ENCODE measurements around the gene NGLY1. TPM values are rescaled to one million over a fixed set of nuclear protein-coding genes. Genes with fewer than 3 reads are reported as not detected.

Gene NGLY1
- total RNA-seq, 1 donor from 2014 or later: 34.1 TPM

GRCh38 chr3:25708036-25708435 lies 75.2 kb downstream of the NGLY1 start:
- no peak for TF ChIP-seq CTCF (IDR thresholded peaks at IDR 0.05)

GRCh38 chr3:25707268-25707926 lies 75.8 kb downstream of the NGLY1 start:
- intact Hi-C loops (cut with DNase I): no loop called here
- H3K36me3 ChIP-seq: no peaks in the 10 kb centered on the region
- no peak for TF ChIP-seq CTCF (IDR thresholded peaks at IDR 0.05)
- no peaks in the 10 kb centered on the region for H3K4me1 ChIP-seq
- no peak overlapping the region for H3K27ac ChIP-seq
- H3K9me3 ChIP-seq: no peaks in the 10 kb centered on the region
- ATAC-seq (no peak), DNase-seq (no peak)
- no peaks in the 10 kb centered on the region for H3K27me3 ChIP-seq (ENCODE audit: low read depth)
- no peak overlapping the region for H3K4me3 ChIP-seq

More at GRCh38 chr3:25708036-25708435, 75.2 kb downstream of the NGLY1 start:
- Histone ChIP-seq H3K4me3 (no peak overlapping the region), H3K27me3 (ENCODE audit: low read depth) (no peaks in the 10 kb centered on the region), H3K36me3 (no peaks in the 10 kb centered on the region), H3K27ac (no peak overlapping the region), H3K4me1 (no peaks in the 10 kb centered on the region), H3K9me3 (no peaks in the 10 kb centered on the region)
- DNase-seq: no peak
- ATAC-seq: no peak
- intact Hi-C loops (cut with DNase I): no loop called here

- TF ChIP-seq CTCF (IDR thresholded peaks at IDR 0.05): no peak
- ATAC-seq: no peak
- no peak overlapping the region for H3K27ac ChIP-seq
- no peaks in the 10 kb centered on the region for H3K27me3 ChIP-seq (ENCODE audit: low read depth)
- intact Hi-C loops (cut with DNase I): no loop called here
- H3K4me3 ChIP-seq: no peak overlapping the region
- H3K36me3 ChIP-seq: no peaks in the 10 kb centered on the region
- H3K4me1 ChIP-seq: no peaks in the 10 kb centered on the region
- no peaks in the 10 kb centered on the region for H3K9me3 ChIP-seq
- no peak for DNase-seq
These were observed 77.0 kb downstream of the NGLY1 start for GRCh38 chr3:25706213-25706612.

- Histone ChIP-seq H3K4me3 (no peak overlapping the region), H3K27me3 (ENCODE audit: low read depth) (no peaks in the 10 kb centered on the region), H3K9me3 (no peaks in the 10 kb centered on the region), H3K4me1 (no peaks in the 10 kb centered on the region), H3K36me3 (no peaks in the 10 kb centered on the region), H3K27ac (no peak overlapping the region)
- no peak for TF ChIP-seq CTCF (IDR thresholded peaks at IDR 0.05)
- DNase-seq: no peak
- no peak for ATAC-seq
- intact Hi-C loops (cut with DNase I): no loop called here
These were observed 85.7 kb downstream of the NGLY1 start for GRCh38 chr3:25697553-25697952.

GRCh38 chr3:25695731-25696420 lies 87.4 kb downstream of the NGLY1 start:
- Histone ChIP-seq H3K4me3 (no peak overlapping the region), H3K36me3 (no peaks in the 10 kb centered on the region), H3K4me1 (no peaks in the 10 kb centered on the region), H3K27me3 (ENCODE audit: low read depth) (no peaks in the 10 kb centered on the region), H3K27ac (no peak overlapping the region), H3K9me3 (no peaks in the 10 kb centered on the region)
- DNase-seq (peak; percentile 60), ATAC-seq (no peak)
- no peak for TF ChIP-seq CTCF (IDR thresholded peaks at IDR 0.05)
- intact Hi-C loops (cut with DNase I): no loop called here
